ENCODE data around the gene YPEL2.

GRCh38 chr17:59289981-59290301 lies 41.5 kb upstream of the YPEL2 start:
- no peak for TF ChIP-seq CTCF (IDR thresholded peaks at IDR 0.05; ENCODE audit: low read depth, low read length)
- TF ChIP-seq EZH2phosphoT487 (IDR thresholded peaks at IDR 0.05; ENCODE audit: low read depth), result no peak

Measured in OCI-LY3 (cell line).